PC-3 (cell line): ENCODE results near the gene APC.

Source experiments
- EZH2 ChIP-seq: fragments of 300-600 bp; sonication (generic); IDR thresholded peaks from one replicate; pipeline ENCODE4 v1.6.1; 2017; ENCODE audit warnings: antibody characterized with exemption, mild to moderate bottlenecking, low read length; ENCODE audit not compliant: unreplicated experiment
- EZH2phosphoT487 ChIP-seq: fragments of 300-600 bp; sonication (generic); IDR thresholded peaks from 2 replicates; pipeline ENCODE4 v1.6.1; 2018; ENCODE audit warnings: mild to moderate bottlenecking, antibody characterized with exemption, low read length, borderline replicate concordance
- TF ChIP-seq, protein P1 (sequence below): fragments of 300-600 bp; sonication (generic); conservative IDR thresholded peaks from 2 replicates; pipeline ENCODE4 v1.5.1; 2017; ENCODE audit warnings: antibody characterized with exemption, low read depth, mild to moderate bottlenecking, low read length

DNA sequence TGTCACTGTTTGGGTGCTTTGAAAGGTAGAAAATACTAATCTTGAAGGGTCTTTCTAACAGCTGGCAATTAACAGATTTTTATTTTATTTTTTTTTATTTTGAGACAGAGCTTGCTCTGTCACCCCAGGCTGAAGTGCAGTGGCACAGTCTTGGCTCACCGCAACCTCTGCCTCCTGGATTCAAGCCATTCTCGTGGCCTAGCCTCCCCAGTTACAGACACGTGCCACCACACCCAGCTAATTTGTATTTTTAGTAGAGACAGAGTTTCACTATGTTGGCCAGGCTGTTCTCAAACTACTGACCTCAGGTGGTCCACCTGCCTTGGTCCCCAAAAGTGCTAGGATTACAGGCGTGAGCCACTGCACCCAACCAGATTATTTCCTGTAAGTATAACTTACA is 12.8 kb upstream of the APC start:
- TF ChIP-seq, protein P1, sequence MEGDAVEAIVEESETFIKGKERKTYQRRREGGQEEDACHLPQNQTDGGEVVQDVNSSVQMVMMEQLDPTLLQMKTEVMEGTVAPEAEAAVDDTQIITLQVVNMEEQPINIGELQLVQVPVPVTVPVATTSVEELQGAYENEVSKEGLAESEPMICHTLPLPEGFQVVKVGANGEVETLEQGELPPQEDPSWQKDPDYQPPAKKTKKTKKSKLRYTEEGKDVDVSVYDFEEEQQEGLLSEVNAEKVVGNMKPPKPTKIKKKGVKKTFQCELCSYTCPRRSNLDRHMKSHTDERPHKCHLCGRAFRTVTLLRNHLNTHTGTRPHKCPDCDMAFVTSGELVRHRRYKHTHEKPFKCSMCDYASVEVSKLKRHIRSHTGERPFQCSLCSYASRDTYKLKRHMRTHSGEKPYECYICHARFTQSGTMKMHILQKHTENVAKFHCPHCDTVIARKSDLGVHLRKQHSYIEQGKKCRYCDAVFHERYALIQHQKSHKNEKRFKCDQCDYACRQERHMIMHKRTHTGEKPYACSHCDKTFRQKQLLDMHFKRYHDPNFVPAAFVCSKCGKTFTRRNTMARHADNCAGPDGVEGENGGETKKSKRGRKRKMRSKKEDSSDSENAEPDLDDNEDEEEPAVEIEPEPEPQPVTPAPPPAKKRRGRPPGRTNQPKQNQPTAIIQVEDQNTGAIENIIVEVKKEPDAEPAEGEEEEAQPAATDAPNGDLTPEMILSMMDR: no peak
- no peak for TF ChIP-seq EZH2
- no peak for TF ChIP-seq EZH2phosphoT487
